Skeletal muscle satellite cell (primary cell): ENCODE results near the gene CD38.
"Not testable (repeated sequence)": the region's sequence is repeated elsewhere in the genome, so short reads cannot be mapped to it uniquely, and the experiment has no call there.

Experiments used
- H3K27me3 ChIP-seq: 2 replicates; pipeline ENCODE4 v1.7.0; 2013; ENCODE audit warnings: low read length; ENCODE audit not compliant: control insufficient read depth, insufficient read depth
- H3K36me3 ChIP-seq: 2 replicates; pipeline ENCODE4 v1.7.0; 2013; ENCODE audit warnings: mild to moderate bottlenecking, control low read depth, low read length; ENCODE audit not compliant: insufficient read depth
- H3K4me1 ChIP-seq: 2 replicates; pipeline ENCODE4 v1.7.0; 2013; ENCODE audit warnings: low read length; ENCODE audit not compliant: control insufficient read depth, insufficient read depth
- H3K4me2 ChIP-seq: 2 replicates; pipeline ENCODE4 v1.7.0; 2013; ENCODE audit warnings: mild to moderate bottlenecking, low read length
- H3K4me3 ChIP-seq: 2 replicates; pipeline ENCODE4 v1.7.0; 2013; ENCODE audit warnings: low read length
- H3K9ac ChIP-seq: 2 replicates; pipeline ENCODE4 v1.7.0; 2013; ENCODE audit warnings: mild to moderate bottlenecking, low read depth, low read length, moderate library complexity
- H3K9me3 ChIP-seq: replicated peaks from 2 replicates; pipeline ENCODE4 v1.7.0; 2013; ENCODE audit warnings: mild to moderate bottlenecking, control low read depth, low read length

The CD38 gene

GRCh38 chr4:15848191-15848842 lies 70.2 kb downstream of the CD38 start:
- Histone ChIP-seq H3K4me3 (no peak overlapping the region), H3K27me3 (peaks cover 3% of the 10 kb centered on the region)

GRCh38 chr4:15851969-15852368 lies 73.8 kb downstream of the CD38 start:
- no peak overlapping the region for H3K9ac ChIP-seq
- H3K9me3 ChIP-seq: no peaks in the 10 kb centered on the region
- no peak overlapping the region for H3K4me3 ChIP-seq
- no peaks in the 10 kb centered on the region for H3K36me3 ChIP-seq
- peaks cover 16% of the 10 kb centered on the region for H3K27me3 ChIP-seq
- no peak overlapping the region for H3K4me2 ChIP-seq
- H3K4me1 ChIP-seq: no peaks in the 10 kb centered on the region

More at GRCh38 chr4:15848191-15848842, 70.2 kb downstream of the CD38 start:
- no peak overlapping the region for H3K9ac ChIP-seq
- H3K9me3 ChIP-seq: no peaks in the 10 kb centered on the region
- H3K36me3 ChIP-seq: no peaks in the 10 kb centered on the region
- H3K4me1 ChIP-seq: no peaks in the 10 kb centered on the region
- no peak overlapping the region for H3K4me2 ChIP-seq

- no peaks in the 10 kb centered on the region for H3K36me3 ChIP-seq
- no peak overlapping the region for H3K9ac ChIP-seq
- no peaks in the 10 kb centered on the region for H3K4me1 ChIP-seq
- peaks cover 16% of the 10 kb centered on the region for H3K27me3 ChIP-seq
- no peak overlapping the region for H3K4me2 ChIP-seq
- H3K9me3 ChIP-seq: no peaks in the 10 kb centered on the region
- no peak overlapping the region for H3K4me3 ChIP-seq
Measured at GRCh38 chr4:15852524-15852923, 74.4 kb downstream of the CD38 start.

- H3K4me1 ChIP-seq: no peaks in the 10 kb centered on the region
- H3K9me3 ChIP-seq: no peaks in the 10 kb centered on the region
- H3K4me2 ChIP-seq: no peak overlapping the region
- H3K9ac ChIP-seq: no peak overlapping the region
- peaks cover 20% of the 10 kb centered on the region for H3K27me3 ChIP-seq
- H3K36me3 ChIP-seq: no peaks in the 10 kb centered on the region
- H3K4me3 ChIP-seq: no peak overlapping the region
Measured at GRCh38 chr4:15853345-15853744, 75.2 kb downstream of the CD38 start.

- H3K9me3 ChIP-seq: no peaks in the 10 kb centered on the region
- no peak overlapping the region for H3K4me2 ChIP-seq
- no peak overlapping the region for H3K4me3 ChIP-seq
- H3K36me3 ChIP-seq: no peaks in the 10 kb centered on the region
- H3K4me1 ChIP-seq: no peaks in the 10 kb centered on the region
- H3K9ac ChIP-seq: no peak overlapping the region
- peaks cover 19% of the 10 kb centered on the region for H3K27me3 ChIP-seq
Measured at GRCh38 chr4:15855804-15856475, 77.8 kb downstream of the CD38 start.

- not testable (repeated sequence) for H3K4me1 ChIP-seq, H3K4me3 ChIP-seq, H3K9me3 ChIP-seq, H3K4me2 ChIP-seq, H3K36me3 ChIP-seq, H3K9ac ChIP-seq
- H3K27me3 ChIP-seq: peaks cover 21% of the 10 kb centered on the region
Measured at GRCh38 chr4:15861198-15861597, 83.1 kb downstream of the CD38 start.

GRCh38 chr4:15864651-15865566 lies 86.8 kb downstream of the CD38 start:
- Histone ChIP-seq H3K36me3 (no peaks in the 10 kb centered on the region), H3K4me1 (no peaks in the 10 kb centered on the region)

GRCh38 chr4:15868111-15868510 lies 90.0 kb downstream of the CD38 start:
- H3K4me1 ChIP-seq: no peaks in the 10 kb centered on the region
- H3K27me3 ChIP-seq: no peaks in the 10 kb centered on the region
- H3K9ac ChIP-seq: no peak overlapping the region
- H3K9me3 ChIP-seq: no peaks in the 10 kb centered on the region
- H3K4me2 ChIP-seq: no peak overlapping the region
- H3K36me3 ChIP-seq: no peaks in the 10 kb centered on the region
- no peak overlapping the region for H3K4me3 ChIP-seq

More at GRCh38 chr4:15864651-15865566, 86.8 kb downstream of the CD38 start:
- Histone ChIP-seq H3K9me3 (no peaks in the 10 kb centered on the region), H3K27me3 (peaks cover 15% of the 10 kb centered on the region), H3K4me3 (no peak overlapping the region), H3K9ac (no peak overlapping the region), H3K4me2 (no peak overlapping the region)

GRCh38 chr4:15868826-15869413 lies 90.8 kb downstream of the CD38 start:
- Histone ChIP-seq H3K4me3 (no peak overlapping the region), H3K27me3 (peaks cover 4% of the 10 kb centered on the region), H3K9me3 (no peaks in the 10 kb centered on the region), H3K9ac (no peak overlapping the region), H3K4me2 (no peak overlapping the region), H3K4me1 (no peaks in the 10 kb centered on the region), H3K36me3 (no peaks in the 10 kb centered on the region)

- Histone ChIP-seq H3K9me3 (no peaks in the 10 kb centered on the region), H3K9ac (no peak overlapping the region), H3K4me1 (no peaks in the 10 kb centered on the region), H3K4me2 (no peak overlapping the region), H3K4me3 (no peak overlapping the region), H3K27me3 (peaks cover 7% of the 10 kb centered on the region), H3K36me3 (no peaks in the 10 kb centered on the region)
Measured at GRCh38 chr4:15870079-15870478, 92.0 kb downstream of the CD38 start.
